ENCODE results near the gene PLXNC1.

- no peak for TF ChIP-seq EZH2 (IDR thresholded peaks at IDR 0.05; ENCODE audit: borderline replicate concordance, low read length)
- TF ChIP-seq, protein P1, sequence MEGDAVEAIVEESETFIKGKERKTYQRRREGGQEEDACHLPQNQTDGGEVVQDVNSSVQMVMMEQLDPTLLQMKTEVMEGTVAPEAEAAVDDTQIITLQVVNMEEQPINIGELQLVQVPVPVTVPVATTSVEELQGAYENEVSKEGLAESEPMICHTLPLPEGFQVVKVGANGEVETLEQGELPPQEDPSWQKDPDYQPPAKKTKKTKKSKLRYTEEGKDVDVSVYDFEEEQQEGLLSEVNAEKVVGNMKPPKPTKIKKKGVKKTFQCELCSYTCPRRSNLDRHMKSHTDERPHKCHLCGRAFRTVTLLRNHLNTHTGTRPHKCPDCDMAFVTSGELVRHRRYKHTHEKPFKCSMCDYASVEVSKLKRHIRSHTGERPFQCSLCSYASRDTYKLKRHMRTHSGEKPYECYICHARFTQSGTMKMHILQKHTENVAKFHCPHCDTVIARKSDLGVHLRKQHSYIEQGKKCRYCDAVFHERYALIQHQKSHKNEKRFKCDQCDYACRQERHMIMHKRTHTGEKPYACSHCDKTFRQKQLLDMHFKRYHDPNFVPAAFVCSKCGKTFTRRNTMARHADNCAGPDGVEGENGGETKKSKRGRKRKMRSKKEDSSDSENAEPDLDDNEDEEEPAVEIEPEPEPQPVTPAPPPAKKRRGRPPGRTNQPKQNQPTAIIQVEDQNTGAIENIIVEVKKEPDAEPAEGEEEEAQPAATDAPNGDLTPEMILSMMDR (conservative IDR thresholded peaks at IDR 0.05 in 1 of 2, IDR thresholded peaks at IDR 0.05 in 1 of 2; ENCODE audit: extremely low read depth in 1 of 2, insufficient read depth in 1 of 2, low read depth in 1 of 2, low read length in 2 of 2), result no peak
Observed at GRCh38 chr12:94255428-94255827, 107.1 kb downstream of the PLXNC1 start.

Data from mammary epithelial cell (primary cell).